Caco-2 (cell line): ENCODE results near the gene WIPF1. TPM values are rescaled to one million over a fixed set of nuclear protein-coding genes. Genes with fewer than 3 reads are reported as not detected.

Source experiments
- BruUV-seq: library from RNA; stranded (reverse); fragments of 400-500 nt; replicated peaks from 2 replicates; lab custom pipeline; 2021; lab: Mats Ljungman, UMichigan
- CTCF ChIA-PET: fragments of 300-600 bp; sonication (Branson Sonifier 250); formaldehyde crosslinking; loops from one replicate; lab custom pipeline; 2022; ENCODE audit warnings: antibody characterized with exemption; lab: Charles Lee
- POLR2A ChIA-PET: fragments of 300-600 bp; sonication (Branson Sonifier 250); formaldehyde crosslinking; loops from one replicate; lab custom pipeline; 2022; ENCODE audit warnings: antibody characterized with exemption; lab: Charles Lee
- DNase-seq, 2 experiments: peaks; one replicate each; pipeline versions ENCODE4 v3.0.0 to v3.0.0-alpha.2; 2020 to 2022
- H3K27me3 ChIP-seq: replicated peaks from 2 replicates; pipeline ENCODE4 v1.6.0; 2011; ENCODE audit warnings: low read length; ENCODE audit not compliant: control insufficient read depth, insufficient read depth
- H3K36me3 ChIP-seq: 2 replicates; pipeline ENCODE4 v1.5.1; 2011; ENCODE audit warnings: low read length; ENCODE audit not compliant: control insufficient read depth, insufficient read depth
- H3K4me1 ChIP-seq: fragments of 250-450 bp; sonication (Bioruptor Pico); 2 replicates; pipeline ENCODE4 v1.5.1; 2020; ENCODE audit warnings: mild to moderate bottlenecking
- H3K4me3 ChIP-seq: 2 replicates; pipeline ENCODE4 v1.5.1; 2011; ENCODE audit warnings: low read depth, mild to moderate bottlenecking, control low read depth, low read length
- H3K9me3 ChIP-seq: fragments of 250-450 bp; sonication (Bioruptor Pico); 2 replicates; pipeline ENCODE4 v1.5.1; 2020; ENCODE audit warnings: mild to moderate bottlenecking, moderate library complexity
- H3K27ac Mint-ChIP-seq: one replicate; pipeline ENCODE4 v1.8.0; 2022; ENCODE audit warnings: mixed read lengths; ENCODE audit not compliant: unreplicated experiment
- H3K27me3 Mint-ChIP-seq: one replicate; pipeline ENCODE4 v1.8.0; 2022; ENCODE audit warnings: mixed read lengths; ENCODE audit not compliant: insufficient read depth, unreplicated experiment
- H3K36me3 Mint-ChIP-seq: one replicate; pipeline ENCODE4 v1.8.0; 2022; ENCODE audit warnings: mild to moderate bottlenecking, mixed read lengths; ENCODE audit not compliant: insufficient read depth, unreplicated experiment
- H3K4me1 Mint-ChIP-seq: one replicate; pipeline ENCODE4 v1.8.0; 2022; ENCODE audit warnings: low read depth, mixed read lengths; ENCODE audit not compliant: unreplicated experiment
- H3K4me3 Mint-ChIP-seq: one replicate; pipeline ENCODE4 v1.8.0; 2022; ENCODE audit warnings: mild to moderate bottlenecking, moderate library complexity, mixed read lengths; ENCODE audit not compliant: unreplicated experiment
- H3K9me3 Mint-ChIP-seq: one replicate; pipeline ENCODE4 v1.8.0; 2022; ENCODE audit warnings: mixed read lengths; ENCODE audit not compliant: unreplicated experiment
- CTCF ChIP-seq, 2 experiments: fragments of 200-600 bp in 1 of 2; IDR thresholded peaks; 1 replicate in 1 of 2; 2 replicates in 1 of 2; pipeline versions ENCODE4 v1.5.1 to v1.8.0; 2011 to 2022; ENCODE audit warnings: antibody characterized with exemption in 1 of 2, control low read depth in 1 of 2, inconsistent platforms in 1 of 2, low read depth in 1 of 2, low read length in 1 of 2, mild to moderate bottlenecking in 1 of 2, moderate library complexity in 1 of 2; ENCODE audit not compliant: insufficient read depth in 1 of 2, severe bottlenecking in 1 of 2, unreplicated experiment in 1 of 2
- intact Hi-C: fragments of 100-400 bp; cut with micrococcal nuclease; formaldehyde crosslinking; loops from one replicate; pipeline ENCODE4 v1.10.0; 2022; ENCODE audit not compliant: unreplicated experiment
- total RNA-seq: library from RNA; stranded (reverse); gene quantifications from 2 replicates; pipeline ENCODE4 v1.2.3, GENCODE V29; 2022

WIPF1 gene
- total RNA-seq, 1 experiment from 2014 or later: 5.1 TPM

- H3K27ac Mint-ChIP-seq: no peak overlapping the region
- ChIA-PET POLR2A (no interaction called here), CTCF (no interaction called here)
- H3K4me3 Mint-ChIP-seq: no peak overlapping the region
- no peaks in the 10 kb centered on the region for H3K27me3 Mint-ChIP-seq
- Histone ChIP-seq H3K9me3 (no peaks in the 10 kb centered on the region), H3K4me3 (no peak overlapping the region), H3K27me3 (no peaks in the 10 kb centered on the region), H3K4me1 (no peaks in the 10 kb centered on the region), H3K36me3 (no peaks in the 10 kb centered on the region)
- intact Hi-C loops: no loop called here
- H3K9me3 Mint-ChIP-seq: no peaks in the 10 kb centered on the region
- no peak for DNase-seq
- no peaks in the 10 kb centered on the region for H3K4me1 Mint-ChIP-seq
- no peak for TF ChIP-seq CTCF (IDR thresholded peaks at IDR 0.05; ENCODE audit: insufficient read depth in 1 of 2, low read depth in 1 of 2, low read length in 1 of 2, severe bottlenecking in 1 of 2, unreplicated experiment in 1 of 2)
- no peaks in the 10 kb centered on the region for H3K36me3 Mint-ChIP-seq
- BruUV-seq: no TSS peak
Observed at GRCh38 chr2:174623106-174623637, 25.6 kb upstream of the WIPF1 start.

GRCh38 chr2:174621323-174621722, 23.7 kb upstream of the WIPF1 start:
- intact Hi-C loops: no loop called here
- H3K36me3 Mint-ChIP-seq: no peaks in the 10 kb centered on the region
- H3K4me3 Mint-ChIP-seq: no peak overlapping the region
- Histone ChIP-seq H3K27me3 (no peaks in the 10 kb centered on the region), H3K4me1 (no peaks in the 10 kb centered on the region), H3K36me3 (no peaks in the 10 kb centered on the region), H3K9me3 (no peaks in the 10 kb centered on the region), H3K4me3 (no peak overlapping the region)
- no peaks in the 10 kb centered on the region for H3K9me3 Mint-ChIP-seq
- TF ChIP-seq CTCF (IDR thresholded peaks at IDR 0.05; ENCODE audit: insufficient read depth in 1 of 2, low read depth in 1 of 2, low read length in 1 of 2, severe bottlenecking in 1 of 2, unreplicated experiment in 1 of 2): no peak
- H3K4me1 Mint-ChIP-seq: no peaks in the 10 kb centered on the region
- CTCF ChIA-PET: no interaction called here
- POLR2A ChIA-PET: no interaction called here
- DNase-seq: no peak
- no TSS peak for BruUV-seq
- H3K27ac Mint-ChIP-seq: no peak overlapping the region
- H3K27me3 Mint-ChIP-seq: no peaks in the 10 kb centered on the region

GRCh38 chr2:174618179-174618578, 20.6 kb upstream of the WIPF1 start:
- Mint-ChIP-seq H3K27ac (no peak overlapping the region), H3K4me3 (no peak overlapping the region), H3K4me1 (no peaks in the 10 kb centered on the region), H3K9me3 (no peaks in the 10 kb centered on the region), H3K27me3 (no peaks in the 10 kb centered on the region), H3K36me3 (no peaks in the 10 kb centered on the region)
- Histone ChIP-seq H3K27me3 (no peaks in the 10 kb centered on the region), H3K4me3 (no peak overlapping the region), H3K9me3 (no peaks in the 10 kb centered on the region), H3K4me1 (no peaks in the 10 kb centered on the region), H3K36me3 (no peaks in the 10 kb centered on the region)
- ChIA-PET POLR2A (no interaction called here), CTCF (no interaction called here)
- no peak for TF ChIP-seq CTCF (IDR thresholded peaks at IDR 0.05; ENCODE audit: insufficient read depth in 1 of 2, low read depth in 1 of 2, low read length in 1 of 2, severe bottlenecking in 1 of 2, unreplicated experiment in 1 of 2)
- DNase-seq: no peak
- intact Hi-C loops: no loop called here
- no TSS peak for BruUV-seq
